A549 (cell line): ENCODE results near the gene ANKRD11.
"Not testable (repeated sequence)": the region's sequence is repeated elsewhere in the genome, so short reads cannot be mapped to it uniquely, and the experiment has no call there.

Source experiments
- MYC ChIP-seq: IDR thresholded peaks from 2 replicates; pipeline ENCODE4 v1.6.1; 2012; ENCODE audit warnings: mild to moderate bottlenecking, inconsistent platforms, low read length, improper control_type of control experiment, borderline replicate concordance
- RAD21 ChIP-seq, 2 experiments: fragments of >200 bp in 1 of 2; sonication (Bioruptor Twin) in 1 of 2; formaldehyde crosslinking in 1 of 2; IDR thresholded peaks in 1 of 2; conservative IDR thresholded peaks in 1 of 2; 2 replicates in 1 of 2; 3 replicates in 1 of 2; pipeline ENCODE4 v1.6.1; 2012 to 2018; ENCODE audit warnings: inconsistent platforms in 1 of 2
- RNF2 ChIP-seq: fragments of 200-600 bp; sonication (generic); IDR thresholded peaks from 2 replicates; pipeline ENCODE4 v1.6.1; 2016; ENCODE audit warnings: low read depth, mild to moderate bottlenecking, antibody characterized with exemption, moderate library complexity, borderline replicate concordance
- TF ChIP-seq, protein P1 (sequence below): fragments of >200 bp; sonication (Bioruptor Twin); formaldehyde crosslinking; IDR thresholded peaks from 3 replicates; pipeline ENCODE4 v1.5.1; 2016
- TF ChIP-seq, protein P2 (sequence below): fragments of 250-450 bp; sonication (Bioruptor Pico); IDR thresholded peaks from 2 replicates; pipeline ENCODE4 v1.5.0; 2020; ENCODE audit warnings: low read depth, mild to moderate bottlenecking, moderate library complexity

DNA sequence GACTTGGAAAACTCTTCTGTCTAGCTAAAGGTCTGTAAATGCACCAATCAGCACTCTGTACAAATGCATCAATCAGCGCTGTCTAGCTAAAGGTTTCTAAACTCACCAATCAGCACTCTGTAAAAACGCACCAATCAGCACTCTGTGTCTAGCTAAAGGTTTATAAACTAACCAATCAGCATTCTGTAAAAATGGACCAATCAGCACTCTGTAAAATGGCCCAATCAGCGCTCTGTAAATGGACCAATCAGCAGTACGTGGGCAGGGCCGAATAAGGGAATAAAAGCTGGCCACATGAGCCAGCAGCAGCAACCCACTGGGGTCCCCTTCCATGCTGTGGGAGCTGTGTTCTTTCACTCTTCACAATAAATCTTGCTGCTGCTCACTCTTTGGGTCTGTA lies 55.3 kb downstream of the ANKRD11 start:
- TF ChIP-seq, protein P1, sequence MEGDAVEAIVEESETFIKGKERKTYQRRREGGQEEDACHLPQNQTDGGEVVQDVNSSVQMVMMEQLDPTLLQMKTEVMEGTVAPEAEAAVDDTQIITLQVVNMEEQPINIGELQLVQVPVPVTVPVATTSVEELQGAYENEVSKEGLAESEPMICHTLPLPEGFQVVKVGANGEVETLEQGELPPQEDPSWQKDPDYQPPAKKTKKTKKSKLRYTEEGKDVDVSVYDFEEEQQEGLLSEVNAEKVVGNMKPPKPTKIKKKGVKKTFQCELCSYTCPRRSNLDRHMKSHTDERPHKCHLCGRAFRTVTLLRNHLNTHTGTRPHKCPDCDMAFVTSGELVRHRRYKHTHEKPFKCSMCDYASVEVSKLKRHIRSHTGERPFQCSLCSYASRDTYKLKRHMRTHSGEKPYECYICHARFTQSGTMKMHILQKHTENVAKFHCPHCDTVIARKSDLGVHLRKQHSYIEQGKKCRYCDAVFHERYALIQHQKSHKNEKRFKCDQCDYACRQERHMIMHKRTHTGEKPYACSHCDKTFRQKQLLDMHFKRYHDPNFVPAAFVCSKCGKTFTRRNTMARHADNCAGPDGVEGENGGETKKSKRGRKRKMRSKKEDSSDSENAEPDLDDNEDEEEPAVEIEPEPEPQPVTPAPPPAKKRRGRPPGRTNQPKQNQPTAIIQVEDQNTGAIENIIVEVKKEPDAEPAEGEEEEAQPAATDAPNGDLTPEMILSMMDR: not testable (repeated sequence)
- not testable (repeated sequence) for TF ChIP-seq RNF2; MYC; RAD21 (conservative IDR thresholded peaks at IDR 0.05 in 1 of 2, IDR thresholded peaks at IDR 0.05 in 1 of 2)
- TF ChIP-seq, protein P2, sequence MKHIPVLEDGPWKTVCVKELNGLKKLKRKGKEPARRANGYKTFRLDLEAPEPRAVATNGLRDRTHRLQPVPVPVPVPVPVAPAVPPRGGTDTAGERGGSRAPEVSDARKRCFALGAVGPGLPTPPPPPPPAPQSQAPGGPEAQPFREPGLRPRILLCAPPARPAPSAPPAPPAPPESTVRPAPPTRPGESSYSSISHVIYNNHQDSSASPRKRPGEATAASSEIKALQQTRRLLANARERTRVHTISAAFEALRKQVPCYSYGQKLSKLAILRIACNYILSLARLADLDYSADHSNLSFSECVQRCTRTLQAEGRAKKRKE (CRISPR knock-in tag): not testable (repeated sequence)
